Motor neuron (in vitro differentiated cells): ENCODE data around the gene CAMK2A. TPM values are rescaled to one million over a fixed set of nuclear protein-coding genes. Genes with fewer than 3 reads are reported as not detected.

Experiments used
- ATAC-seq, 8 experiments: fragments of 200-7000 bp; cut with Tn5 transposase; replicated peaks in 6 of 8; 2 replicates each; pipeline ENCODE4 v1.8.0; 2021; ENCODE audit warnings: mild to moderate bottlenecking in 8 of 8, moderate library complexity in 8 of 8
- H3K27ac ChIP-seq, 2 donors: fragments of 250-450 bp; sonication (Bioruptor Pico); 2 replicates each; pipeline ENCODE4 v1.9.0; 2021; ENCODE audit warnings: antibody characterized with exemption in 2 of 2, mild to moderate bottlenecking in 2 of 2, moderate library complexity in 1 of 2
- H3K4me1 ChIP-seq, 2 donors: fragments of 250-450 bp; sonication (Bioruptor Pico); replicated peaks in 1 of 2; 2 replicates each; pipeline ENCODE4 v1.6.1; 2021; ENCODE audit warnings: antibody characterized with exemption in 2 of 2, mild to moderate bottlenecking in 2 of 2, moderate library complexity in 1 of 2
- H3K4me3 ChIP-seq, 5 donors: fragments of 250-450 bp; sonication (Bioruptor Pico); 2 replicates each; pipeline ENCODE4 v1.9.0; 2021; ENCODE audit warnings: antibody characterized with exemption in 5 of 5, mild to moderate bottlenecking in 5 of 5, moderate library complexity in 4 of 5
- WGBS, 10 experiments: fragments of 450-650 bp; shearing (Covaris generic); methylation state at CpG; one replicate each; pipeline ENCODE4 v1.0.0; 2022; 5-methylcytosine and 5-hydroxymethylcytosine counted together
- in situ Hi-C, 9 experiments: fragments of 400-800 bp; cut with MboI; loops; one replicate each; pipeline ENCODE4 v1.15.0; 2021; ENCODE audit warnings: low sequenced_read_pairs in 9 of 9, low pct_unique_long_range_greater_than_20kb in 2 of 9; ENCODE audit not compliant: unreplicated experiment in 9 of 9
- total RNA-seq, 8 experiments: library from RNA; unstranded; fragments of 300-600 nt; gene quantifications; 2 replicates each; pipeline versions ENCODE4 v1.2.3 to v1.2.4, GENCODE V29; 2022

CAMK2A gene
- total RNA-seq, 8 experiments from 2014 or later: 0.13 to 5.6 (median 2.7) TPM

GRCh38 chr5:150178262-150178661 lies 111.3 kb downstream of the CAMK2A start:
- Histone ChIP-seq H3K4me1 (no peaks in the 10 kb centered on the region), H3K27ac (no peak overlapping the region), H3K4me3 (no peak overlapping the region)
- in situ Hi-C loops: no loop called here
- 0 to 40% methylated on average over 1 of the region's 4 CpGs; no CpG with 5 or more reads in 8 of the 10 experiments for WGBS, 10 experiments
- ATAC-seq: no peak

- no peak for ATAC-seq
- Histone ChIP-seq H3K4me1 (no peaks in the 10 kb centered on the region), H3K27ac (no peak overlapping the region), H3K4me3 (no peak overlapping the region)
- in situ Hi-C loops: no loop called here
- WGBS, 10 experiments: 55 to 100% (median 92%) methylated on average over 1 to 2 of the region's 4 CpGs; no CpG with 5 or more reads in 5 of the 10 experiments
Observed at GRCh38 chr5:150177721-150178120, 111.9 kb downstream of the CAMK2A start.

- no peaks in the 10 kb centered on the region for H3K4me1 ChIP-seq
- H3K27ac ChIP-seq: no peak overlapping the region
- WGBS, 10 experiments: 7 to 100% (median 67%) methylated on average over 1 to 3 of the region's 8 CpGs; no CpG with 5 or more reads in 4 of the 10 experiments
- ATAC-seq: no peak
- in situ Hi-C loops: no loop called here
- no peak overlapping the region for H3K4me3 ChIP-seq
Observed at GRCh38 chr5:150176745-150177477, 112.7 kb downstream of the CAMK2A start.

- ATAC-seq: peak in 3 of 8 experiments; percentile 37 to 94 (median 47)
- in situ Hi-C loops: no loop called here
Observed at GRCh38 chr5:150175536-150175935, 114.0 kb downstream of the CAMK2A start.

GRCh38 chr5:150175076-150175475 lies 114.5 kb downstream of the CAMK2A start:
- H3K4me1 ChIP-seq: no peaks in the 10 kb centered on the region
- in situ Hi-C loops: no loop called here
- 50 to 100% (median 90%) methylated on average over 1 of the region's 1 CpG; no CpG with 5 or more reads in 4 of the 10 experiments for WGBS, 10 experiments
- H3K4me3 ChIP-seq: no peak overlapping the region
- no peak overlapping the region for H3K27ac ChIP-seq
- ATAC-seq: no peak

More at GRCh38 chr5:150175536-150175935, 114.0 kb downstream of the CAMK2A start:
- 17 to 100% (median 60%) methylated on average over 1 to 3 of the region's 5 CpGs; no CpG with 5 or more reads in 2 of the 10 experiments for WGBS, 10 experiments
- Histone ChIP-seq H3K4me3 (no peak overlapping the region), H3K4me1 (no peaks in the 10 kb centered on the region), H3K27ac (no peak overlapping the region)

- 54 to 100% (median 89%) methylated on average over 1 to 5 of the region's 6 CpGs; no CpG with 5 or more reads in 3 of the 10 experiments for WGBS, 10 experiments
- Histone ChIP-seq H3K4me1 (no peaks in the 10 kb centered on the region), H3K4me3 (no peak overlapping the region), H3K27ac (no peak overlapping the region)
- no peak for ATAC-seq
- in situ Hi-C loops: loop anchor here in 1 of 9 experiments (25.0 kb wide), 1 partner anchor 163 kb away; no protein-coding TSS in a partner anchor
Observed at GRCh38 chr5:150174285-150174684, 115.3 kb downstream of the CAMK2A start.

GRCh38 chr5:150173161-150173560 lies 116.4 kb downstream of the CAMK2A start:
- in situ Hi-C loops: loop anchor here in 1 of 9 experiments (25.0 kb wide), 1 partner anchor 164 kb away; no protein-coding TSS in a partner anchor
- no peak for ATAC-seq
- Histone ChIP-seq H3K4me3 (no peak overlapping the region), H3K4me1 (peaks cover 0 to under 1% of the 10 kb centered on the region in 2 donors), H3K27ac (no peak overlapping the region)
- WGBS, 10 experiments: 79 to 96% (median 80%) methylated on average over 1 to 3 of the region's 3 CpGs; no CpG with 5 or more reads in 5 of the 10 experiments

GRCh38 chr5:150172556-150172955 lies 117.0 kb downstream of the CAMK2A start:
- no peak overlapping the region for H3K27ac ChIP-seq
- ATAC-seq: no peak
- 100% methylated on average over 1 to 2 of the region's 4 CpGs; no CpG with 5 or more reads in 7 of the 10 experiments for WGBS, 10 experiments
- in situ Hi-C loops: loop anchor here in 1 of 9 experiments (25.0 kb wide), 1 partner anchor 165 kb away; no protein-coding TSS in a partner anchor
- H3K4me1 ChIP-seq: peaks cover 0 to 7% of the 10 kb centered on the region in 2 donors
- H3K4me3 ChIP-seq: no peak overlapping the region

- in situ Hi-C loops: loop anchor here in 1 of 9 experiments (25.0 kb wide), 1 partner anchor 165 kb away; no protein-coding TSS in a partner anchor
- Histone ChIP-seq H3K4me1 (peaks cover 4 to 10% of the 10 kb centered on the region in 2 donors), H3K27ac (no peak overlapping the region), H3K4me3 (no peak overlapping the region)
- peak in 2 of 8 experiments; percentile 19 to 65 for ATAC-seq
- WGBS, 10 experiments: 20 to 100% (median 68%) methylated on average over 1 of the region's 1 CpG; no CpG with 5 or more reads in 6 of the 10 experiments
Observed at GRCh38 chr5:150172145-150172544, 117.4 kb downstream of the CAMK2A start.

Other genes with a start within 250 kb of the CAMK2A start
- gene CSF1R, start 203.2 kb downstream of the CAMK2A start, total RNA-seq: under 1 TPM; 0.16 to 0.94 (median 0.53) TPM
- gene PDGFRB, start 133.9 kb downstream of the CAMK2A start, total RNA-seq: 10 to 100 TPM in 3 of 8 experiments, 1 to 10 TPM in 4, under 1 TPM in 1; 0.38 to 42.4 (median 4.6) TPM
- under 1 TPM in 6 of 8 experiments, not detected in 2; 0.05 to 0.84 (median 0.36) TPM for gene CDX1, start 123.0 kb downstream of the CAMK2A start, total RNA-seq
- 1 to 10 TPM in 1 of 8 experiments, under 1 TPM in 6, not detected in 1; 0.07 to 1.9 (median 0.14) TPM for gene SLC6A7, start 99.7 kb downstream of the CAMK2A start, total RNA-seq
- 1 to 10 TPM in 3 of 8 experiments, under 1 TPM in 4, not detected in 1; 0.21 to 3.4 (median 0.49) TPM for gene ARSI, start 13.1 kb upstream of the CAMK2A start, total RNA-seq
- gene TCOF1, start 67.9 kb upstream of the CAMK2A start, total RNA-seq: 10 to 100 TPM; 10.9 to 51.4 (median 17.9) TPM
- gene CD74, start 123.1 kb upstream of the CAMK2A start, total RNA-seq: 1 to 10 TPM in 5 of 8 experiments, under 1 TPM in 2, not detected in 1; 0.36 to 3.3 (median 1.7) TPM
- gene RPS14, start 160.0 kb upstream of the CAMK2A start, total RNA-seq: 1,000 to 10,000 TPM; 1,897 to 6,053 (median 4,324) TPM
- 10 to 100 TPM; 12.8 to 46.0 (median 28.5) TPM for gene NDST1, start 218.4 kb upstream of the CAMK2A start, total RNA-seq